MM.1S (cell line): Measurements from ENCODE around the gene LIPJ.

Source experiments
- EZH2 ChIP-seq: fragments of 300-600 bp; sonication (generic); optimal IDR thresholded peaks from 2 replicates; pipeline ENCODE3; 2017; ENCODE audit warnings: low read depth, mild to moderate bottlenecking, antibody characterized with exemption, low read length, mixed read lengths
- EZH2phosphoT487 ChIP-seq: fragments of 300-600 bp; sonication (generic); IDR thresholded peaks from 2 replicates; pipeline ENCODE4 v1.6.1; 2018; ENCODE audit warnings: antibody characterized with exemption, low read length
- TF ChIP-seq, protein P1 (sequence below): fragments of 300-600 bp; sonication (generic); IDR thresholded peaks from 2 replicates; pipeline ENCODE4 v1.5.1; 2016; ENCODE audit warnings: antibody characterized with exemption, low read length, mixed read lengths

DNA sequence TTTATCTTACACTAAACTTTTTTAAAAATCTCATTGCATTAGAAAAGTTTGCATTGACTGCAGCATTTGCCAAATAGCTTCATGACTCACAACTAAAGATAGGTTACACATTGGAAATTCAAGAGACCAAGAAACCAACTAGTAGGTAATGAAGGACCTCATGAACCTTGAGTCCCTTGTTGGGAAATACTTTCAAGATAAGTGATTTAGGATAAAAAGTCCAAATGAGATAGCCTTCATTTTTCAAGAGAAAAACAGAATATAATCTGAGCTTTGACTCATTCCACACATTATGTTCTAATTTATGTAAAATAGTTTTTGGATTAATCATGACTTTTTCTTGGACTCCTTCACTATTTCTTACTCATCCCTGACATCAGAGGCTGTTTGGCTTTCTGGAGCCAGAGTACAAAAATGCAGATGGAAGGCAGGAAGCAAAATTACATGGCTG is 64.6 kb downstream of the LIPJ start:
- TF ChIP-seq, protein P1, sequence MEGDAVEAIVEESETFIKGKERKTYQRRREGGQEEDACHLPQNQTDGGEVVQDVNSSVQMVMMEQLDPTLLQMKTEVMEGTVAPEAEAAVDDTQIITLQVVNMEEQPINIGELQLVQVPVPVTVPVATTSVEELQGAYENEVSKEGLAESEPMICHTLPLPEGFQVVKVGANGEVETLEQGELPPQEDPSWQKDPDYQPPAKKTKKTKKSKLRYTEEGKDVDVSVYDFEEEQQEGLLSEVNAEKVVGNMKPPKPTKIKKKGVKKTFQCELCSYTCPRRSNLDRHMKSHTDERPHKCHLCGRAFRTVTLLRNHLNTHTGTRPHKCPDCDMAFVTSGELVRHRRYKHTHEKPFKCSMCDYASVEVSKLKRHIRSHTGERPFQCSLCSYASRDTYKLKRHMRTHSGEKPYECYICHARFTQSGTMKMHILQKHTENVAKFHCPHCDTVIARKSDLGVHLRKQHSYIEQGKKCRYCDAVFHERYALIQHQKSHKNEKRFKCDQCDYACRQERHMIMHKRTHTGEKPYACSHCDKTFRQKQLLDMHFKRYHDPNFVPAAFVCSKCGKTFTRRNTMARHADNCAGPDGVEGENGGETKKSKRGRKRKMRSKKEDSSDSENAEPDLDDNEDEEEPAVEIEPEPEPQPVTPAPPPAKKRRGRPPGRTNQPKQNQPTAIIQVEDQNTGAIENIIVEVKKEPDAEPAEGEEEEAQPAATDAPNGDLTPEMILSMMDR = no peak
- TF ChIP-seq EZH2phosphoT487 = no peak
- no peak for TF ChIP-seq EZH2
